K562 (cell line): ENCODE measurements around the gene WIPF2. TPM values are rescaled to one million over a fixed set of nuclear protein-coding genes. Genes with fewer than 3 reads are reported as not detected.

ENCODE experiments used
- RBM22 ChIP-seq: fragments of 200-400 bp; formaldehyde crosslinking; IDR thresholded peaks from 2 replicates; pipeline ENCODE4 v1.6.1; 2018; ENCODE audit warnings: low read length, low read depth; ENCODE audit not compliant: poor library complexity, severe bottlenecking
- TBL1XR1 ChIP-seq, 2 experiments: IDR thresholded peaks; 2 replicates each; pipeline ENCODE4 v1.6.1; 2012; ENCODE audit warnings: improper control_type of control experiment in 2 of 2, low read length in 2 of 2, mild to moderate bottlenecking in 1 of 2
- WHSC1 ChIP-seq: IDR thresholded peaks from one replicate; pipeline ENCODE4 v1.6.1; 2012; ENCODE audit warnings: low read length, control low read depth, inconsistent platforms
- ZKSCAN1 ChIP-seq: fragments of 150-350 bp; IDR thresholded peaks from 2 replicates; pipeline ENCODE4 v1.6.1; 2016; ENCODE audit warnings: low read depth, low read length
- ZNF175 ChIP-seq: fragments of 200-800 bp; sonication (Bioruptor generic); IDR thresholded peaks from 2 replicates; pipeline ENCODE4 v1.6.1; 2016; ENCODE audit warnings: low read depth, mild to moderate bottlenecking, missing genetic modification characterization, missing compliant biosample characterization
- polyA plus RNA-seq, 8 experiments: library from polyadenylated mRNA; depleted of rRNA in 4 of 8; stranded (reverse) in 5 of 8; unstranded in 3 of 8; fragments of >200 nt; fragmentation: Nextera tagmentation in 2 of 8; fragmentation: Illumina TruSeq in 1 of 8; extraction: Ambion mirVana in 2 of 8; extraction: Trizol in 1 of 8; gene quantifications; 2 replicates each; pipeline versions ENCODE4 v1.2.1 to v1.2.3, GENCODE V29; 2011 to 2014; ENCODE audit warnings: inconsistent platforms in 1 of 8, missing spikeins in 1 of 8
- total RNA-seq, 7 experiments: library from RNA; depleted of rRNA in 6 of 7; stranded (reverse); fragments of >200 nt in 6 of 7; fragmentation: Illumina TruSeq in 2 of 7; extraction: Trizol in 2 of 7; gene quantifications; 2 replicates each; pipeline versions ENCODE4 v1.2.1 to v1.2.3, GENCODE V29; 2011 to 2021; ENCODE audit warnings: low replicate concordance in 1 of 7
- TF ChIP-seq, protein P1 (sequence below): fragments of 250-450 bp; sonication (Bioruptor Pico); IDR thresholded peaks from 2 replicates; pipeline ENCODE4 v1.8.0; 2022; ENCODE audit warnings: moderate library complexity, mild to moderate bottlenecking, inconsistent platforms
- TF ChIP-seq, protein P2 (sequence below): sonication (generic); formaldehyde crosslinking; IDR thresholded peaks from 2 replicates; pipeline ENCODE4 v1.8.0; 2023; ENCODE audit warnings: mild to moderate bottlenecking, missing genetic modification reagents
- TF ChIP-seq, protein P3 (sequence below): sonication (generic); formaldehyde crosslinking; IDR thresholded peaks from 2 replicates; pipeline ENCODE4 v1.8.1; 2022; ENCODE audit warnings: missing genetic modification reagents

The WIPF2 gene
- total and polyA plus RNA-seq, 9 of the 15 experiments (the other 6 are each of a cell fraction or from before 2014, with no cell fraction given) = 3.6 to 15.0 (median 5.3) TPM

DNA sequence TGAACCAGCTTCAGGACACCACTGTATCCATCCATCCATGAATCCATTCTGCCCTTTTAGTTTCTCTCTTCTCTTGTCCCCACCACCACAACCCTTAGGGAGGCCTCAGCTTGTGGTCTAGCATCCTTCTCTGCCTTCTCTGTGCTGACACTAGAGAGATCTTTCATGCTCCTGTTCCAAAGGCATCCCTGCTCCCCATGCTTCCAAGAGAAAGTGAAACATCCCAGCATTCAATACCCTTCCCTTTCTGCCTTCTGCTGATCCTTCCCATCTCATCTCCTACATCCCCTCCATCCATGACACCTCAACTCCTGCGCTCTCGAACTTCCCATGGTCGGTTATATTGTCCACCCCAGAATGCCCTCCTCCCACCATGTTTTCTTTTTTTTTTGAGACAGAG is 31.9 kb upstream of the WIPF2 start (continued):
- TF ChIP-seq, protein P1, sequence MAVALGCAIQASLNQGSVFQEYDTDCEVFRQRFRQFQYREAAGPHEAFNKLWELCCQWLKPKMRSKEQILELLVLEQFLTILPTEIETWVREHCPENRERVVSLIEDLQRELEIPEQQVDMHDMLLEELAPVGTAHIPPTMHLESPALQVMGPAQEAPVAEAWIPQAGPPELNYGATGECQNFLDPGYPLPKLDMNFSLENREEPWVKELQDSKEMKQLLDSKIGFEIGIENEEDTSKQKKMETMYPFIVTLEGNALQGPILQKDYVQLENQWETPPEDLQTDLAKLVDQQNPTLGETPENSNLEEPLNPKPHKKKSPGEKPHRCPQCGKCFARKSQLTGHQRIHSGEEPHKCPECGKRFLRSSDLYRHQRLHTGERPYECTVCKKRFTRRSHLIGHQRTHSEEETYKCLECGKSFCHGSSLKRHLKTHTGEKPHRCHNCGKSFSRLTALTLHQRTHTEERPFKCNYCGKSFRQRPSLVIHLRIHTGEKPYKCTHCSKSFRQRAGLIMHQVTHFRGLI (CRISPR knock-in tag) = no peak
- TF ChIP-seq, protein P2, sequence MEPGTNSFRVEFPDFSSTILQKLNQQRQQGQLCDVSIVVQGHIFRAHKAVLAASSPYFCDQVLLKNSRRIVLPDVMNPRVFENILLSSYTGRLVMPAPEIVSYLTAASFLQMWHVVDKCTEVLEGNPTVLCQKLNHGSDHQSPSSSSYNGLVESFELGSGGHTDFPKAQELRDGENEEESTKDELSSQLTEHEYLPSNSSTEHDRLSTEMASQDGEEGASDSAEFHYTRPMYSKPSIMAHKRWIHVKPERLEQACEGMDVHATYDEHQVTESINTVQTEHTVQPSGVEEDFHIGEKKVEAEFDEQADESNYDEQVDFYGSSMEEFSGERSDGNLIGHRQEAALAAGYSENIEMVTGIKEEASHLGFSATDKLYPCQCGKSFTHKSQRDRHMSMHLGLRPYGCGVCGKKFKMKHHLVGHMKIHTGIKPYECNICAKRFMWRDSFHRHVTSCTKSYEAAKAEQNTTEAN = no peak
- TF ChIP-seq ZKSCAN1 = no peak
- no peak for TF ChIP-seq WHSC1
- TF ChIP-seq RBM22 = no peak
- TF ChIP-seq, protein P3, sequence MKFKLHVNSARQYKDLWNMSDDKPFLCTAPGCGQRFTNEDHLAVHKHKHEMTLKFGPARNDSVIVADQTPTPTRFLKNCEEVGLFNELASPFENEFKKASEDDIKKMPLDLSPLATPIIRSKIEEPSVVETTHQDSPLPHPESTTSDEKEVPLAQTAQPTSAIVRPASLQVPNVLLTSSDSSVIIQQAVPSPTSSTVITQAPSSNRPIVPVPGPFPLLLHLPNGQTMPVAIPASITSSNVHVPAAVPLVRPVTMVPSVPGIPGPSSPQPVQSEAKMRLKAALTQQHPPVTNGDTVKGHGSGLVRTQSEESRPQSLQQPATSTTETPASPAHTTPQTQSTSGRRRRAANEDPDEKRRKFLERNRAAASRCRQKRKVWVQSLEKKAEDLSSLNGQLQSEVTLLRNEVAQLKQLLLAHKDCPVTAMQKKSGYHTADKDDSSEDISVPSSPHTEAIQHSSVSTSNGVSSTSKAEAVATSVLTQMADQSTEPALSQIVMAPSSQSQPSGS (CRISPR knock-in tag) = no peak
- no peak for TF ChIP-seq ZNF175 (CRISPR knock-in tag)
- TF ChIP-seq TBL1XR1 (IDR thresholded peaks at IDR 0.05; ENCODE audit: low read length in 2 of 2) = no peak
